Ectodermal cell (in vitro differentiated cells): ENCODE results near the gene TMC4.
A peak's percentile ranks its signal among the peaks of the same experiment; 100 is the strongest.
"Not testable (repeated sequence)": the region's sequence is repeated elsewhere in the genome, so short reads cannot be mapped to it uniquely, and the experiment has no call there.

ENCODE experiments used
- H3K27ac ChIP-seq: 2 replicates; pipeline ENCODE4 v1.7.0; 2013; ENCODE audit warnings: mild to moderate bottlenecking, low read depth, low read length; ENCODE audit not compliant: insufficient read depth, poor library complexity, severe bottlenecking
- H3K27me3 ChIP-seq: 2 replicates; pipeline ENCODE4 v1.7.0; 2013; ENCODE audit warnings: mild to moderate bottlenecking, low read length; ENCODE audit not compliant: insufficient read depth, control insufficient read depth, poor library complexity, severe bottlenecking
- H3K36me3 ChIP-seq: one replicate; pipeline ENCODE4 v1.7.0; 2013; ENCODE audit warnings: low read length; ENCODE audit not compliant: control insufficient read depth, insufficient read depth
- H3K4me1 ChIP-seq: one replicate; pipeline ENCODE4 v1.7.0; 2013; ENCODE audit warnings: low read length; ENCODE audit not compliant: control insufficient read depth, insufficient read depth
- H3K4me3 ChIP-seq: 2 replicates; pipeline ENCODE4 v1.7.0; 2013; ENCODE audit warnings: low read depth, low read length, control low read depth; ENCODE audit not compliant: insufficient read depth
- H3K9me3 ChIP-seq: 2 replicates; pipeline ENCODE4 v1.7.0; 2013; ENCODE audit warnings: mild to moderate bottlenecking, low read length, moderate library complexity; ENCODE audit not compliant: control insufficient read depth
- WGBS, 2 experiments: methylation state at CpG; one replicate each; pipeline ENCODE4 v1.1.7; 2013; ENCODE audit warnings: missing lambda C conversion rate in 2 of 2; 5-methylcytosine and 5-hydroxymethylcytosine counted together

Gene TMC4

GRCh38 chr19:54190503-54191010 is 17.6 kb upstream of the TMC4 start:
- Histone ChIP-seq H3K4me1 (peaks cover 9% of the 10 kb centered on the region), H3K27me3 (no peaks in the 10 kb centered on the region), H3K36me3 (peaks cover 25% of the 10 kb centered on the region), H3K4me3 (peak overlapping the region; percentile 78), H3K27ac (peak overlapping the region; percentile 99), H3K9me3 (no peaks in the 10 kb centered on the region)
- 0 to 1% methylated on average over 56 of the region's 56 CpGs for WGBS, 2 experiments

GRCh38 chr19:54189735-54190502 is 17.0 kb upstream of the TMC4 start:
- Histone ChIP-seq H3K9me3 (no peaks in the 10 kb centered on the region), H3K27me3 (no peaks in the 10 kb centered on the region), H3K4me1 (peaks cover 9% of the 10 kb centered on the region), H3K36me3 (peaks cover 25% of the 10 kb centered on the region), H3K27ac (peak overlapping the region; percentile 99), H3K4me3 (peak overlapping the region; percentile 83)
- WGBS, 2 experiments = 0% methylated on average over 65 of the region's 65 CpGs

- Histone ChIP-seq H3K9me3 (no peaks in the 10 kb centered on the region), H3K4me3 (peak within 1 kb of the TSS; percentile 83), H3K4me1 (peaks cover 9% of the 10 kb centered on the region), H3K36me3 (peaks cover 19% of the 10 kb centered on the region), H3K27ac (peak within 1 kb of the TSS; percentile 99), H3K27me3 (no peaks in the 10 kb centered on the region)
- WGBS, 2 experiments = 0% methylated on average over 64 of the region's 64 CpGs
Measured at GRCh38 chr19:54189145-54189734, 16.3 kb upstream of the TMC4 start, which contains the start of gene MBOAT7. MBOAT7 (minus strand) TSS chr19:54189580; CDS start chr19:54188508, 1,072 bp downstream.

- Histone ChIP-seq H3K27me3 (no peaks in the 10 kb centered on the region), H3K4me3 (peak overlapping the region; percentile 83), H3K36me3 (peaks cover 18% of the 10 kb centered on the region), H3K9me3 (no peaks in the 10 kb centered on the region), H3K4me1 (peaks cover 9% of the 10 kb centered on the region), H3K27ac (no peak overlapping the region)
- WGBS, 2 experiments = 32% methylated on average over 12 of the region's 12 CpGs
Measured at GRCh38 chr19:54188215-54188871, 15.4 kb upstream of the TMC4 start.

GRCh38 chr19:54186934-54187381 is 14.0 kb upstream of the TMC4 start:
- Histone ChIP-seq H3K4me3 (no peak overlapping the region), H3K4me1 (peaks cover 3% of the 10 kb centered on the region), H3K27me3 (no peaks in the 10 kb centered on the region), H3K27ac (no peak overlapping the region), H3K9me3 (no peaks in the 10 kb centered on the region), H3K36me3 (peaks cover 17% of the 10 kb centered on the region)
- 93 to 95% methylated on average over 11 of the region's 11 CpGs for WGBS, 2 experiments

GRCh38 chr19:54186351-54186750 is 13.4 kb upstream of the TMC4 start:
- WGBS, 2 experiments = 92 to 94% methylated on average over 8 of the region's 8 CpGs
- Histone ChIP-seq H3K4me3 (no peak overlapping the region), H3K27me3 (no peaks in the 10 kb centered on the region), H3K4me1 (no peaks in the 10 kb centered on the region), H3K36me3 (peaks cover 17% of the 10 kb centered on the region), H3K27ac (no peak overlapping the region), H3K9me3 (no peaks in the 10 kb centered on the region)

- Histone ChIP-seq H3K36me3 (peaks cover 17% of the 10 kb centered on the region), H3K27ac (no peak overlapping the region), H3K9me3 (no peaks in the 10 kb centered on the region), H3K4me1 (peaks cover 14% of the 10 kb centered on the region), H3K27me3 (no peaks in the 10 kb centered on the region), H3K4me3 (no peak overlapping the region)
- WGBS, 2 experiments = 95 to 97% methylated on average over 11 of the region's 11 CpGs
Measured at GRCh38 chr19:54183431-54183830, 10.5 kb upstream of the TMC4 start.

GRCh38 chr19:54181894-54182293 is 8.9 kb upstream of the TMC4 start:
- not testable (repeated sequence) for H3K9me3 ChIP-seq, H3K4me3 ChIP-seq, H3K27ac ChIP-seq, H3K27me3 ChIP-seq
- Histone ChIP-seq H3K4me1 (peaks cover 14% of the 10 kb centered on the region), H3K36me3 (peaks cover 17% of the 10 kb centered on the region)
- 95 to 98% methylated on average over 3 of the region's 3 CpGs for WGBS, 2 experiments

GRCh38 chr19:54180691-54181091 is 7.7 kb upstream of the TMC4 start:
- WGBS, 2 experiments = 95 to 96% methylated on average over 37 of the region's 37 CpGs
- H3K27ac ChIP-seq = peak overlapping the region; percentile 84
- peaks cover 14% of the 10 kb centered on the region for H3K4me1 ChIP-seq
- H3K9me3 ChIP-seq = no peaks in the 10 kb centered on the region
- H3K36me3 ChIP-seq = peaks cover 14% of the 10 kb centered on the region
- no peaks in the 10 kb centered on the region for H3K27me3 ChIP-seq
- H3K4me3 ChIP-seq = no peak overlapping the region

- Histone ChIP-seq H3K4me3 (no peak overlapping the region), H3K36me3 (peaks cover 14% of the 10 kb centered on the region), H3K4me1 (peaks cover 14% of the 10 kb centered on the region), H3K27me3 (no peaks in the 10 kb centered on the region), H3K9me3 (no peaks in the 10 kb centered on the region), H3K27ac (peak overlapping the region; percentile 84)
- 27 to 32% methylated on average over 10 of the region's 10 CpGs for WGBS, 2 experiments
Measured at GRCh38 chr19:54179921-54180461, 7.0 kb upstream of the TMC4 start.
